GM12878 (cell line): ENCODE measurements around the gene TLX2. TPM values are rescaled to one million over a fixed set of nuclear protein-coding genes. Genes with fewer than 3 reads are reported as not detected.
A peak's percentile ranks its signal among the peaks of the same experiment; 100 is the strongest.

ENCODE experiments used
- BMI1 ChIP-seq: fragments of 450-650 bp; IDR thresholded peaks from 2 replicates; pipeline ENCODE4 v1.6.1; 2016; ENCODE audit warnings: mild to moderate bottlenecking, moderate library complexity, borderline replicate concordance
- CHD2 ChIP-seq: IDR thresholded peaks from 2 replicates; pipeline ENCODE4 v1.6.1; 2011; ENCODE audit warnings: low read depth, low read length, improper control_type of control experiment, borderline replicate concordance
- CHD4 ChIP-seq: fragments of 200-600 bp; sonication (generic); IDR thresholded peaks from 2 replicates; pipeline ENCODE4 v1.6.1; 2016; ENCODE audit warnings: mild to moderate bottlenecking
- EP300 ChIP-seq, 2 experiments: fragments of 150-350 bp in 1 of 2; IDR thresholded peaks; 2 replicates each; pipeline ENCODE4 v1.6.1; 2011 to 2012; ENCODE audit warnings: low read depth in 2 of 2, low read length in 2 of 2, borderline replicate concordance in 1 of 2, improper control_type of control experiment in 1 of 2, inconsistent platforms in 1 of 2; ENCODE audit not compliant: control insufficient read depth in 1 of 2
- ESRRA ChIP-seq: IDR thresholded peaks from 2 replicates; pipeline ENCODE4 v1.6.1; 2012; ENCODE audit warnings: mild to moderate bottlenecking, low read length, improper control_type of control experiment
- EZH2 ChIP-seq: IDR thresholded peaks from 2 replicates; pipeline ENCODE4 v1.6.1; 2012; ENCODE audit warnings: low read depth, mild to moderate bottlenecking, control low read depth, inconsistent platforms, low read length, borderline replicate concordance; ENCODE audit not compliant: control insufficient read depth
- FOXM1 ChIP-seq: IDR thresholded peaks from 2 replicates; pipeline ENCODE4 v1.6.1; 2012; ENCODE audit warnings: low read depth, mild to moderate bottlenecking, inconsistent platforms, low read length, moderate library complexity
- HDAC2 ChIP-seq: fragments of 200-600 bp; sonication (generic); IDR thresholded peaks from 2 replicates; pipeline ENCODE4 v1.6.1; 2017
- HDAC6 ChIP-seq: fragments of 200-600 bp; sonication (generic); IDR thresholded peaks from one replicate; pipeline ENCODE4 v1.8.0; 2017; ENCODE audit warnings: antibody characterized with exemption; ENCODE audit not compliant: unreplicated experiment
- IKZF2 ChIP-seq, 2 experiments: fragments of 450-650 bp; IDR thresholded peaks; 2 replicates each; pipeline ENCODE4 v1.6.1; 2017; ENCODE audit warnings: mild to moderate bottlenecking in 2 of 2, moderate library complexity in 2 of 2
- JUNB ChIP-seq: IDR thresholded peaks from 2 replicates; pipeline ENCODE4 v1.6.1; 2016; ENCODE audit warnings: antibody characterized with exemption, mild to moderate bottlenecking
- MTA3 ChIP-seq: IDR thresholded peaks from 2 replicates; pipeline ENCODE4 v1.6.1; 2012; ENCODE audit warnings: low read length, inconsistent platforms, borderline replicate concordance
- NFYB ChIP-seq: IDR thresholded peaks from 2 replicates; pipeline ENCODE4 v1.6.1; 2011; ENCODE audit warnings: low read depth, mild to moderate bottlenecking, low read length, improper control_type of control experiment, moderate library complexity; ENCODE audit not compliant: insufficient read depth
- NR2C1 ChIP-seq: fragments of 450-650 bp; IDR thresholded peaks from 2 replicates; pipeline ENCODE4 v1.6.1; 2017; ENCODE audit warnings: antibody characterized with exemption, mild to moderate bottlenecking, moderate library complexity
- RAD51 ChIP-seq: fragments of 450-650 bp; IDR thresholded peaks from 2 replicates; pipeline ENCODE4 v1.6.1; 2016; ENCODE audit warnings: moderate library complexity, mild to moderate bottlenecking, inconsistent platforms
- SMAD5 ChIP-seq: IDR thresholded peaks from 2 replicates; pipeline ENCODE4 v1.6.1; 2016; ENCODE audit warnings: antibody characterized with exemption, low read depth
- SREBF1 ChIP-seq: IDR thresholded peaks from 2 replicates; pipeline ENCODE4 v1.6.1; 2012; ENCODE audit warnings: mild to moderate bottlenecking, low read length
- SRF ChIP-seq, 2 experiments: IDR thresholded peaks; 2 replicates each; pipeline ENCODE4 v1.6.1; 2011; ENCODE audit warnings: low read depth in 2 of 2, low read length in 2 of 2, mild to moderate bottlenecking in 1 of 2, moderate library complexity in 1 of 2
- ZNF274 ChIP-seq: IDR thresholded peaks from one replicate; pipeline ENCODE4 v1.8.0; 2011; ENCODE audit not compliant: insufficient read length, insufficient read depth
- ZNF384 ChIP-seq: IDR thresholded peaks from 2 replicates; pipeline ENCODE4 v1.6.1; 2012; ENCODE audit warnings: low read depth, mild to moderate bottlenecking, low read length, improper control_type of control experiment, borderline replicate concordance
- polyA plus RNA-seq, 11 experiments: library from polyadenylated mRNA; depleted of rRNA in 4 of 11; unstranded in 6 of 11; stranded (reverse) in 5 of 11; fragments of >200 nt; fragmentation: Nextera tagmentation in 4 of 11; fragmentation: Illumina TruSeq in 1 of 11; extraction: Ambion mirVana in 4 of 11; extraction: Trizol in 1 of 11; gene quantifications; 1 replicate in 1 of 11; 2 replicates in 10 of 11; pipeline versions ENCODE4 v1.2.1 to v1.2.3, GENCODE V29; 2011 to 2016; ENCODE audit warnings: inconsistent platforms in 2 of 11, missing spikeins in 2 of 11, low read depth in 1 of 11
- total RNA-seq, 4 experiments: library from RNA; depleted of rRNA in 3 of 4; stranded (reverse); fragments of >200 nt in 3 of 4; fragmentation: Illumina TruSeq in 1 of 4; extraction: Trizol in 1 of 4; gene quantifications; 2 replicates each; pipeline versions ENCODE4 v1.2.1 to v1.2.3, GENCODE V29; 2013 to 2021
- TF ChIP-seq, protein P1 (sequence below): fragments of 450-650 bp; IDR thresholded peaks from 2 replicates; pipeline ENCODE4 v1.6.1; 2018; ENCODE audit warnings: mild to moderate bottlenecking, low read depth, moderate library complexity; ENCODE audit not compliant: partially characterized antibody
- TF ChIP-seq, protein P2 (sequence below): fragments of 450-650 bp; formaldehyde crosslinking; IDR thresholded peaks from 2 replicates; pipeline ENCODE4 v1.4.0; 2022; ENCODE audit warnings: mild to moderate bottlenecking, moderate library complexity
- TF ChIP-seq, protein P3 (sequence below): IDR thresholded peaks from 2 replicates; pipeline ENCODE4 v1.6.1; 2011; ENCODE audit warnings: borderline replicate concordance, low read depth, mild to moderate bottlenecking, moderate library complexity, low read length; ENCODE audit not compliant: insufficient read depth, poor library complexity, severe bottlenecking

The TLX2 gene
- total and polyA plus RNA-seq, 10 of the 15 experiments (the other 5 are each of a cell fraction or from before 2014, with no cell fraction given), result 0.06 to 5.5 (median 3.6) TPM; not detected in 1

DNA sequence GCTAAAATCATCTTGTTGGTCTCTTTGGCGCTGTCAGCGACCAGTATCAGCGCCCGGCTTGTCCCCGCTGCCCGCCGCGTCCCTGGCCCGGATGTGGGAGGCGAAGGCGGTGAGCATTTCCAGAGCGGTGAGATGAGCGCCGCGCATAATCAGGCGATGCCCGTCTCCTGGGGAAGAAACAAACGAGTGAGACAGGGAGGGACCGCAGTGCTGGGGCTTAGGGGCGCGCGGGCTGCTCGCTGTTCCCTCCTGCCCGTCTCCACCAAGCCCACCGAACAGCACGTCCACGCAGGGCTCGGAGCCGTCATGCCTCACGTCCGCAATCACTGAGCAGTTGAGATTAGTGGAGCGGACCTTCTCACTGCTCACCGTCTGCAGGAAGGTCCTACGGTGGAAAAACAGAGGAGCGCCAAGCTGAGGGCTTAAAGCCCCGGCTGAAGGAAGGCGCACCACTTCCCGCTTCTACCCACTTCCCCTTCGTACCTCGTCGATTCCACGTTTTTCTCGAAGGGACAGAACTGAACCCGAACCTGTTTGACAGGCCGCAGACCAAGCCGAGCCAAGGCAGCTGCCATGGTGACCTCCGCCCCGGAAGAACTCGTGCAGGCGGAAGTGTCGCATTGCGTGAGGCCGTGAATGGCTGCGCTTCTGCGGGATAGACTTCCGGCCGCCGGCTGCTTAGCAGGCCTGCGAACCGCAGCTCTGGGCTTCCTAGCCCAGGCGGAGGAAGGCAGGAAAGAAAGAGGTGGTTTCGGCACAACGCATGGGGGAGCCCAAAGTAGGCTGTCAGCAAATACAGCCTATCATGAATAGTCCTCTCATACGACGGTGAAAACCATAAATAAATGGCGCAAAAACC lies 41.9 kb upstream of the TLX2 start, which contains the start of gene MRPL53 (continued):
- TF ChIP-seq ZNF274, result no peak
- TF ChIP-seq JUNB, result no peak
- no peak for TF ChIP-seq BMI1
- TF ChIP-seq SMAD5, result peak; percentile 96
- peak; percentile 68; the same call in 1 of the 2 replicates for TF ChIP-seq MTA3
- TF ChIP-seq HDAC6, result no peak
- TF ChIP-seq, protein P1, sequence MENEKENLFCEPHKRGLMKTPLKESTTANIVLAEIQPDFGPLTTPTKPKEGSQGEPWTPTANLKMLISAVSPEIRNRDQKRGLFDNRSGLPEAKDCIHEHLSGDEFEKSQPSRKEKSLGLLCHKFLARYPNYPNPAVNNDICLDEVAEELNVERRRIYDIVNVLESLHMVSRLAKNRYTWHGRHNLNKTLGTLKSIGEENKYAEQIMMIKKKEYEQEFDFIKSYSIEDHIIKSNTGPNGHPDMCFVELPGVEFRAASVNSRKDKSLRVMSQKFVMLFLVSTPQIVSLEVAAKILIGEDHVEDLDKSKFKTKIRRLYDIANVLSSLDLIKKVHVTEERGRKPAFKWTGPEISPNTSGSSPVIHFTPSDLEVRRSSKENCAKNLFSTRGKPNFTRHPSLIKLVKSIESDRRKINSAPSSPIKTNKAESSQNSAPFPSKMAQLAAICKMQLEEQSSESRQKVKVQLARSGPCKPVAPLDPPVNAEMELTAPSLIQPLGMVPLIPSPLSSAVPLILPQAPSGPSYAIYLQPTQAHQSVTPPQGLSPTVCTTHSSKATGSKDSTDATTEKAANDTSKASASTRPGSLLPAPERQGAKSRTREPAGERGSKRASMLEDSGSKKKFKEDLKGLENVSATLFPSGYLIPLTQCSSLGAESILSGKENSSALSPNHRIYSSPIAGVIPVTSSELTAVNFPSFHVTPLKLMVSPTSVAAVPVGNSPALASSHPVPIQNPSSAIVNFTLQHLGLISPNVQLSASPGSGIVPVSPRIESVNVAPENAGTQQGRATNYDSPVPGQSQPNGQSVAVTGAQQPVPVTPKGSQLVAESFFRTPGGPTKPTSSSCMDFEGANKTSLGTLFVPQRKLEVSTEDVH, result peak; percentile 86
- TF ChIP-seq NFYB, result peak; percentile 59; the same call in 1 of the 2 replicates
- TF ChIP-seq RAD51, result no peak
- peak; percentile 35; the same call in 1 of the 2 replicates for TF ChIP-seq FOXM1
- no peak for TF ChIP-seq HDAC2
- TF ChIP-seq CHD4, result no peak
- TF ChIP-seq, protein P2, sequence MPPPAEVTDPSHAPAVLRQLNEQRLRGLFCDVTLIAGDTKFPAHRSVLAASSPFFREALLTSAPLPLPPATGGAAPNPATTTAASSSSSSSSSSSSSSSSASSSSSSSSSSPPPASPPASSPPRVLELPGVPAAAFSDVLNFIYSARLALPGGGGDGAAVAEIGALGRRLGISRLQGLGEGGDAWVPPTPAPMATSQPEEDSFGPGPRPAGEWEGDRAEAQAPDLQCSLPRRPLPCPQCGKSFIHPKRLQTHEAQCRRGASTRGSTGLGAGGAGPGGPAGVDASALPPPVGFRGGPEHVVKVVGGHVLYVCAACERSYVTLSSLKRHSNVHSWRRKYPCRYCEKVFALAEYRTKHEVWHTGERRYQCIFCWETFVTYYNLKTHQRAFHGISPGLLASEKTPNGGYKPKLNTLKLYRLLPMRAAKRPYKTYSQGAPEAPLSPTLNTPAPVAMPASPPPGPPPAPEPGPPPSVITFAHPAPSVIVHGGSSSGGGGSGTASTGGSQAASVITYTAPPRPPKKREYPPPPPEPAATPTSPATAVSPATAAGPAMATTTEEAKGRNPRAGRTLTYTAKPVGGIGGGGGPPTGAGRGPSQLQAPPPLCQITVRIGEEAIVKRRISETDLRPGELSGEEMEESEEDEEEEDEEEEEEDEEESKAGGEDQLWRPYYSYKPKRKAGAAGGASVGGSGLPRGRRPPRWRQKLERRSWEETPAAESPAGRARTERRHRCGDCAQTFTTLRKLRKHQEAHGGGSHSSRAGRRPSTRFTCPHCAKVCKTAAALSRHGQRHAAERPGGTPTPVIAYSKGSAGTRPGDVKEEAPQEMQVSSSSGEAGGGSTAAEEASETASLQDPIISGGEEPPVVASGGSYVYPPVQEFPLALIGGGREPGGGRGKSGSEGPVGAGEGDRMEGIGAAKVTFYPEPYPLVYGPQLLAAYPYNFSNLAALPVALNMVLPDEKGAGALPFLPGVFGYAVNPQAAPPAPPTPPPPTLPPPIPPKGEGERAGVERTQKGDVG, result no peak
- 0 out of 4 replicates have a peak, but pooled peaks of 1 of the 2 experiments have one; percentile 56 for TF ChIP-seq SRF (IDR thresholded peaks at IDR 0.05; ENCODE audit: low read depth in 2 of 2, low read length in 2 of 2)
- TF ChIP-seq ESRRA, result no peak
- TF ChIP-seq NR2C1, result peak; percentile 100
- TF ChIP-seq SREBF1, result peak; percentile 84
- peak; percentile 26 to 44; a peak in 1 of 4 replicates for TF ChIP-seq IKZF2 (IDR thresholded peaks at IDR 0.05)
- TF ChIP-seq CHD2, result peak; percentile 82
- TF ChIP-seq, protein P3, sequence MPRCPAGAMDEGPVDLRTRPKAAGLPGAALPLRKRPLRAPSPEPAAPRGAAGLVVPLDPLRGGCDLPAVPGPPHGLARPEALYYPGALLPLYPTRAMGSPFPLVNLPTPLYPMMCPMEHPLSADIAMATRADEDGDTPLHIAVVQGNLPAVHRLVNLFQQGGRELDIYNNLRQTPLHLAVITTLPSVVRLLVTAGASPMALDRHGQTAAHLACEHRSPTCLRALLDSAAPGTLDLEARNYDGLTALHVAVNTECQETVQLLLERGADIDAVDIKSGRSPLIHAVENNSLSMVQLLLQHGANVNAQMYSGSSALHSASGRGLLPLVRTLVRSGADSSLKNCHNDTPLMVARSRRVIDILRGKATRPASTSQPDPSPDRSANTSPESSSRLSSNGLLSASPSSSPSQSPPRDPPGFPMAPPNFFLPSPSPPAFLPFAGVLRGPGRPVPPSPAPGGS, result peak; percentile 98
- TF ChIP-seq ZNF384, result no peak
- TF ChIP-seq EP300 (IDR thresholded peaks at IDR 0.05; ENCODE audit: borderline replicate concordance in 1 of 2, control insufficient read depth in 1 of 2, low read depth in 2 of 2, low read length in 2 of 2), result no peak
- TF ChIP-seq EZH2, result no peak
